Measurements from ENCODE around the gene RERG.
A peak's percentile ranks its signal among the peaks of the same experiment; 100 is the strongest.

RERG gene

DNA sequence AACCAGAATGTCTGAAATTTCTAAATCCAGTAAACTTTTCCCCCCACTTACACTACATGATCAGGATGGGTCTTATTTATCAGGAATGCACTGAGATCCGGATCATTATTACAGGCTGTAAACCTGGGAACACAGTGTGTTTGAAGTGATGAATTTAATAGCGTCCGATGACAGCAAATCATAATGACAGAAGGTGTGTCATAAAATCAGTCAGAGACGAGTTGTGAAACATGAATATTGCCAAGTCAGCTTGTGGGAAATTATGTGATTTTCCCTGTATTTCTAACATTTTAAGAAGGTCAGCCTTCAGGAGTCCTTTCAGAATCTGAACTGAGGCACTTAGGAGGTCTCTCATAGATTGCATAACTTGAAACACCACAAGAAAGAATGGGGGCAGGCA lies 36.7 kb downstream of the RERG start:
- DNase-seq, result no peak

DNA sequence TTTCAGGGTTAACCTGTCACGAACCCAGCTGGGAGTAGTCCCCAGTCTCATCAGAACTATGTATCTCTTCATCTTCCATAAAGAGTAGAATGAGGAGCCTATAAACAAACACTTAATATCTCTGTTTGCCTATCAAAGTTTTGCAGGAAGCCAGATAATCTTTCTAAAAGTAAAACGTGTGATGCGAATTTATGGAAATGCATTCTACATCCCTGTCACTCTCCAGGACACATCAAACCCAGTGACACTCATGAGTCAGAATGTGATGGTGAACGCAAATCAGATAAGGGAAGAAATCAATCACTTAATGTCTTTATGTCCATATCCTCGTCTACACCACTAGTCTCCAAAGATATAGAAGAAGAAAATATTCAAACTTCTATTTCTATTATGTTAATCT lies 37.4 kb downstream of the RERG start:
- DNase-seq, result no peak

DNA sequence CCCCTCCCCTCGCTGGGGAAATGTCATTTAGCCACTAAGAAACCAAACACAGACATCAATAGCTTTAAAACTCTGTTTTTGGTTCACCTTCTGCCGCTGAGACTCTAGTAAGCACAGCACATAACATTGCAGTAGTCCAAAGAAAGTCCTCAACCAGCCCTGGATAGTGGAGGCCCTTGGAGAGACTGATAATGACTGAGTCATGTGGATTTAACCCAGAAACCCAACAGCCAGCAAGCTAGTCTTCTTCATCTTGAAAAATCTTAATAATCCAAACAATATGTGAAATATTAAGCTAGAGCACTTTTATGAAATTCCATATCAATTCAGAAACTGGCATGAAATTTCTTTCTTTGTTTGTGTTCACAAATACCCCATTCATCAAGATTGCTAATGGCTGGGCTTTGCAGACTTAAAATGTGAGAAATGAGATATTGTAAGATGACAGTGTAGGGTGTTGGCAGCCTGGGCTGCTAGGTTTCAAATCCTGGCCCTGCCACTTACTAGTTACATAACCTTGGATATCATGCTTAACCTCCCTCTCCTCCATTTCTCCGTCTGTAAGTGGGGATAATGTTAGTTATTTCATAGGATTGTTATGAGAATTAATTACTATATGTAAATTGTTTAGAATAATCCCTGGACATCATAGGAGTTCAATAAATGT lies 40.1 kb downstream of the RERG start:
- DNase-seq, result no peak

DNA sequence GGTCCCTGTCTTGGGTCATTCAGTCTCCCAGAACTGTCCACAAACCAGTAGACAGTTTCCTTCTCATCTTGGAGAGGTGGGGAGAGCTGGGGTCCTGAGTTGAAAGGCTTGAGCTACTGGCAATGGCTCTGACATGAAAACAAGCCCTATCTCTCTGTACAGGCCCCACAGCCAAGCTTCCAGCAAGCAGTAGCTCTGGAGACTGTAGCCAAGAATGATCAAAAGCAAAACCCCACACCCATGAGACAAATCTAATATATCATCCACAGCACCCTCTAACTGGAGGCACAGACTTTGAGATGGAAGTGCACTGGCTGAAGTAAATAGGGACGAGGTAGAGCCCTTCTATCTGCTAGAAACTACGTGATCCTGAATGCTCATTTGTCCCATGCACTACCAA lies 40.9 kb downstream of the RERG start:
- DNase-seq, result no peak

DNA sequence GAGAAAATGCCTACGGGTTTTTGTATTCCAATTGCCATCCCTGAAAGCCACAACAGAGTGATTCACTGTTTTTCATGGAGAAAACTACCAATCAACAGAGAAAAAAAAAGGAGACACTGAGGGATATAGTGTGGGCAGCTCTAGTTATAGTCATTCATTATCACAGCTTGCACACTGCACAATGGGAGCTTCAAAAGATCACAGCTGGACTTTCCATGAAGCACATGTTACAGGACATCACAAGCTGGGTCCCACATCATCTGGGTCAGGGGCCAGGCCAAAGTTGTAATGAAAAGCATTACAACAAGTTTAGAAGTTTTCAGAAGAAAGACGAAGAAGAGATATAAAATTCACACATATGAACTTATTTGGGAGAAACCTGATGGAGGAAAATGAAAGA lies 41.5 kb downstream of the RERG start:
- no peak for DNase-seq

DNA sequence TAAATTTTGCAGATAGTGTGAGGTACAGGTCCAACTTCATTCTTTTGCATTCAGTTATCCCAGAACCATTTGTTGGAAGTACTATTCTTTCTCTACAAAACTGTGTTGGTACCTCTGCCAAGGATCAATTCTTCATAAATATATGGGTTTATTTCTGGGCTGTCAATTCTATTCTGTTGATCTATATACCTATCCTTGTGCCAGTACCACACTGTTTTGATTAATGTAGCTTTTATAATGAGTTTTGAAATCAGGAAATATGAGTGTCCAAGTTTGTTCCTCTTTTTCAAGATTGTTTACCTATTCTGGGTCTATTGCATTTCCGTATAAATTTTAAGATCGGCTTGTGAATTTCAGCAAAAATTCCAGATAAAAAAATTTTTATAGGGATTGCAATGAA lies 48.1 kb downstream of the RERG start:
- DNase-seq, result no peak

DNA sequence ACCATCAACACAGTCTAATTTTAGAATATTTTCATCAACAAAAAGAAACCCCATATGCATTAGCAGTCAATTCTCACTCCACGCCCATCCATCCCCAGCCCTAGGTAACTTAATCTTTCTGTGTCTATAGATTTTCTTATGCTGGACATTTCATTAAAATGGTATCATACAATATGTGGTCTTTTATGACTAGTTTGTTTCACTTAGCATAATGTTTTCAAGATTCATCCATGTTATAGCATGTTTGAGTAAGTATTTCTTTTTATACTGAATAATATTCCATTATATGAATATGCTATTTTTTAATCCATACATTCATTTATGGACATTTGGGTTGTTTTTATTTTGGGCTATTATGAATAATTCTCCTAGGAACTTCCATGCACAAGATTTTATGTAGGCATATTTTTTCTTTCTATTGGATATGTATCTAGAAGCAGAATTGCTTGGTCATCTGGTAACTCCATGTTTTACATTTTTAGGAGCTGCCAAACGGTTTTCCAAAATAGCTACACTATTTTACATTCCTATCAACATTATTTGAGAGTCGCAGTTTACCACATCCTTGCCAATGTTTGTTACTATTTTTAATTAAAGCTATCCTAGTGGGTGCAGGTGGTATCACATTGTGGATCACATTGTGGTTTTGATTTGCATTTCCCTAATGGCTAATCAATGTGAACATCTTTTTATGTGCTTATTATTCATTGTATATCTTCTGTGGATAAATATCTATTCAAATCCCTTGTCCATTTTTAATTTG lies 49.0 kb downstream of the RERG start:
- DNase-seq, result no peak

DNA sequence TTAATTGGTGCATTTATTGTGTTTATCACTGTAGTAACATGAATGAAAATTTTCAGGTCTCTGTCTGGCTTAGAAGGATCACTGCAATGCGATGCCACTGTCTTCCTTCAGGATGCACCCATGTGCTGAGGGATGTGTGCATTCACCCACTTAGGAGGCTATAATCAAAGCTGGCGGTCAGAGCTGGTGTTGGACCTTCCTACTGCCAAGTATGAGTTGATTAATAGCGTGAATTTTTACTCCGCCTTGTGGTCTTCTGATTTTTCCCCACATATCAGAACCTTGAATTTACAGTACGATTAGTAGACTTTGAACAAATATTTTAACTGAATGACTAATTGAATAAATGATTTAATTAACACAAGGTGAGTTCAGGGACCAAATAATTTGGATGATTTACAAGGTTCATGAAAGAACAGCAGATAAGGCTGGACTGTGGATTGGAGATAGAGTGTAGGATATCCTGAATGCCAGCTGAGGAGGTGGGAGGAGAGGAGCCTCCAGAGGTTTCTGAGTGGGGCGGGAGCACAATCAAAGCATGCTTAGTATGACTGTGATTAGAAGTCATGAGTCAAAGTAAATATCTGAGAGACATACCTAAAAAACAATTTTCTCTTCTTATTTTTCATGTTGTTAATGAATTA lies 50.1 kb downstream of the RERG start:
- no peak for DNase-seq

DNA sequence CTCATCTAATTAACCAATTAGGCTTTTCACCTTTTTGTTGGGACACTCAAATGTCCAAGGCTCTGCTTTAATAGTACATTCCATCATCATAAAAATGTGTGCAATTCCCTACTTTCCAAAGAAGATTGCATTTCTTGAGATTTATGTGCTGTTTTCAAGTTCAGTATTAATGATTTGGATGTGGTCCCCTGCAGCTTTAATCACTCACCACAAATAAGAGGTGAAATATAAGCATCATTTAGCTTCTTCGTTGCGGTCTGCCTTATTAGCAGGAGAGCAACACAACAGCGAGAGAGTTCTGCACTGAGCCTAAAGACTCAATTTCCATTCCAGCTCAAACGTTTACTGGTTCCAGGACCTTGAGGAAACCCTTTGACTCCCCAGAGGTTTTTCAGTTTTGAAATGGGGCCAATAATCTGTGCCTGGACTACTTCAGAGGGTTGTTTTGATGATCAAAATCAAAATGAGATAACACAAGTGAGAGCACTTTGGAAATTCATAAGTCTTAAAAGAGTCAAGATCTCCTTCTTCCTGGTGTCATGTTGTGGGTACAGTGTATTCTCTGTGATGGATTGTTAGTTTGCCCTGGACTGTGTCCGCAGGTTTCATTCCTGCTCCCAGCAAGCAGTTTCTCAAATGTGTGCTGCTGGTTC lies 53.1 kb downstream of the RERG start:
- no peak for DNase-seq

DNA sequence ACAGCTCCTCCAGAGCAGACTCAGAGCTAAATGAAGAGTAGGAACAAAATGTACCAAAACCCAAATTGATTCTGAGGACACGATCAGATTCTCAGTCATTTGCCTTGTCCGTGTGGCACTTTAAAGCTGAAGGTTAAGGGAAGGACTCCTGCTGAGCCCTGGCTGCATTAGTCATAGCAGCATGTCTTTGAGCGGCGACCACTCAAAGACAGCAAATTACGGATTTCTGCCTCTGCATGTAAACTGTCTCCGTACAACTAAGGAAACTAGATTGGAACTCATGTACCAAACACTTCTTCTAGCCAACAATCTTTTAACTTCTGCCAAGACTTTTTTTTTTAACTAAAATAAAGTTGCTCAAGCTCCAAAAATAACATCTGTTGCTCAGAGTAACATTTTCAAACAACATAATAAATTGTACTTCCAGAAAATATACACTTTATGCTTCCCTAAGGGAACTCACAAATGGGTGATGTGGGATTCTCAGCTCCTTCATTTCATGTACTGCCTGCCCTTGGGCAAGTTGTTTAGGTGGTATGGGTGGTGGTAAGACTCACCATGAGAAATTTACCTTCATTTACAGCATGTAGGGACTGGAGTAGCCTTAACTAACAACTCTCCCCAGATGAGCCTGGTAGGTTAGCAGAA lies 56.1 kb downstream of the RERG start:
- peak; percentile 30 for DNase-seq

DNA sequence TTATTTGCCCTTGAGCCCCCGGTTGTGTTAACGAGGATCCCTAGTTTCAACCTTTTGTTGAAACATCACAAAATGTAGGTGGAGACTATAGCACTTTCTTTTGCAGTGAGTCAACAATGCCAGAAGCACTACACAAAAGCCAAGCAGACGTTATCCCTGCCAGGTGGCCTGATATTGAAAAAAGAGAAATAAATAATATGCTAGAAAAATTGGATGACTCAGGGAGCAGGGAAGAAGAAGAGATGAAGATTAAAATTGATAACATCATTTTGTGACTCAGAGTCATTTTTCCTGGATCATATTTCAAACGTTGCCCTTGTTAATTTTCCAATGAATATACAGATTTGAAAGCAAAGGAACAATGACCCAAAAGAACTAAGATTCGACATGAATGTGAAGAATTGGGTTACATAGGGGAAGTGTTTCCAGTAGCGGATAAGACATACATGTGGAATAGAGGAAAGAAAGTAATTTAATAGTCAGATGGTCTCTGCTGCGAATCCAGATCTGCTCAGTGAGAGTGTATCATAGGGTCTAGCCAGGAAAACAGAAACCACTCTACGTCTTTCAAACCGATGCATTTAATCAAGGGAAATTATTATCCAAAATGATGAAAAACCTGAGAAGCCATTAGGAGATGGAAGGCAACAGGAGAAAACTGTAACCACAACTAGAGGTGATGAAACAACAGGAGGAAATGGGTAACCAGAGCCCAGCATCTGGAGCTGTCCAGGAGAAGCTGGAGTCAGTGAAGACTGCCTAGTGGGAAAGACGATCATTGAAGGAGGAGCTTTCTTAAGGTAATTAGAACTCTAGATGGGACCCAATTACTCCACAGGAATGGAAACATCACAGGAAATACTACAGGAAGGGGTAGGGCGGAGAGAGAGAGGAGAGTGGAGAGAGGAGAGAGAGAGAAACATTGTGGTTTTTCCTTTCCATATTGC lies 57.9 kb downstream of the RERG start:
- DNase-seq, result peak; percentile 35

DNA sequence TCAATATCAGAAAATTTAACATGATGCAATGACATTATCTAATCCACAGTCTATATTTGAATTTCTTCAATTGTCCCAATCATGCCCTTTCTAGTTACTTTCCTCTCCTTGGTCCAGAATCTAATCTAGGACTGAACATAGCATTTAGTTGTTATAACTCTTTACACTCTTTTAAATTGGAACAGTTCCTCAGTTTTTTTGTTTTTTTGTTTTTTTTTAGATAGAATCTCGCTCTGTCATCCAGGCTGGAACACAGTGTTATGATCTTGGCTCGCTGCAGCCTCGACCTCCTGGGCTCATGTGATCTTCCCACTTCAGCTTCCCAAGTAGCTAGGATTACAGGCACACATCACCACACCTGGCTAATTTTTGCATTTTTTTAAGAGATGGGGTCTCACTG lies 63.1 kb downstream of the RERG start:
- no peak for DNase-seq

DNA sequence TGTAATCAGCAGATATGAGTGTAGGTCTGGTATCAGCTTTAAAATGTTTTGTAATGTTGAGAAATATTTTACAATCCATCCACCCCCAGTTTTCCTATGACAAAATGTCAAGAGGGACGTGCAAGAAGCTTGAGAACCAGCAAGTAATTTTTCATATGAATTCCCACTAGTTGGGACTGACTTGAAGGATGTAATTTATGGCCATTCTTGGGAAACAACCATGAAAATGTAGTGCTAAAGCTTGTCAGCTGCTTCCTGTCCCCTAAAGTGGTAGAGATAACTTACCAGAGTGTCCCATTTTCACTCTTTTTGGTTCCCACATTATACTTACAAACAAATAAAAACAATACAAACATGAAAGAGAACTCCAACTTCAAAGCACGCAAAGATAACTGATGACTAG lies 63.9 kb downstream of the RERG start:
- DNase-seq, result peak; percentile 30

DNA sequence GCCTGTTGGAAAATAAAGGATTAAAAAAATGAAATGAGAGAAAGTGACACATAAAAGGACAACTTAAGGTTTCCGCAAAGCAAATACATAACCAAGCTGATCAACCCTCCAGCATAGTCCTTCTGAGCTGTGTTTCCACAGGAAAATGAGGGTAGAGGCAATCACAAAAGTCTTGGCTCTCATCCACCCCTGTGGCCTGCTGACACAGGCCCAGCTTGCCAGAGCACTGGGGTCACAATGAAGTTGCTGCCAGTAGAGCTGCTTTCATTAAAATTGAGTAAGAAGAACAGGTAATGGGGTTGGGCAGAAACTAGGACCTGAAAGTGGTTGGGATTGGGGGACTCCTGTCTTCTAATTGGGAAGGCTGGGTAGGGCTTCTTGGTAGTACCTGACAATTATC lies 65.9 kb downstream of the RERG start:
- no peak for DNase-seq

DNA sequence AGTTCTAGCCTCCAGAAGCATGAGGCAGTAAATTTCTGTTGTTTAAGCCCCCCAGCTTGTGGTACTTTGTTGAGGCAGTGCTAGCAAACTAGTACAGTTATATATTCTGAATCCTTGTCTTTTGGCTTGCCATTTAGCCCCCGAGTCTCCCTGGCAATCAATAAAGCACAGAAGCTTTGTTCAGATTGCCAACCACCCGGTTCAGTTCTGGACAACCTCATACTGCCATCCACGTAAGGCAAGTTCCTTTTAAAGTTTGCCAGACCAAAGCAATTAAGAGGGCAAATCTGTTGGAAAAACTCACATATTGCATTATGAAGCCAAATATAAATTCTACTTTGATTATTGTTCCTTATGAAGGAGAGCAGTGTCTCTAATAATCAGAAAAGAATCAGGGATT lies 67.1 kb downstream of the RERG start:
- DNase-seq, result no peak

DNA sequence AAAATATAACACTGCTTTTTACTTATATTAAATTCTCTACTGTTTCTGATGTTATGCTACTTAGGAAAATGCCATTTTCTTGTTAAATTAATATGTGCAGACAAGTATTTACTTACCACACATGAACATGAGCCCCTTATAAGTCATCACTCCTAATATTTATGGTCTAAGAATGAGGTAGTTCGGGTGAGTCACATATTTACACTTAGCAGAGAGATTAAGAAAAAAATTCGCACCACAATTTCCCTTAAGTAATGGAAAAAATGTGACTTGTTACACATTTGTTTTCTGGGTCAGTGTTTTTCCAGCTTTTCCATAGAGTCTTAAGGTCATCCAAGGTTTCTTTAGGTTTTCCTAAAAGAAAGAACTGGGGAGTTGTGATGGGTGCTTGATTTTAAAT lies 68.3 kb downstream of the RERG start:
- peak; percentile 89 for DNase-seq

DNA sequence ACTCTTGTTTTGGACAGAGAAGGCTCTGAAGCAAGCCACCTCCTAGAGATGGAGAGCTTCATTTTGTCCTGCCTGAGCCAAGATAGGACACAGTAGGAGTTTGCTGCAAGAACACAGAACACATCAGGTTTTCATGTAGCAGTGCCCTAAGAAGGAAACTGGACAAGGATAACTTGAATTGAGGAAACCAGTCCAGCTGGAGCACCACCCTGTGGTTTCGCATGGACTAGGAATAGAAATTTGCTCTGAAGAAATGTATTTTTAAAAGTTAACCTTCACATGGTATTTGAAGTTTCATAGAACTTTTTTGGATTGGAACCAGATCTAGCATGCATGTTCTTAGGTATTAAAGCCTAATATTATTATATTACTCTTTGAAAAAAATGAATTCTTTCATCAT lies 68.8 kb downstream of the RERG start:
- peak; percentile 41 for DNase-seq

DNA sequence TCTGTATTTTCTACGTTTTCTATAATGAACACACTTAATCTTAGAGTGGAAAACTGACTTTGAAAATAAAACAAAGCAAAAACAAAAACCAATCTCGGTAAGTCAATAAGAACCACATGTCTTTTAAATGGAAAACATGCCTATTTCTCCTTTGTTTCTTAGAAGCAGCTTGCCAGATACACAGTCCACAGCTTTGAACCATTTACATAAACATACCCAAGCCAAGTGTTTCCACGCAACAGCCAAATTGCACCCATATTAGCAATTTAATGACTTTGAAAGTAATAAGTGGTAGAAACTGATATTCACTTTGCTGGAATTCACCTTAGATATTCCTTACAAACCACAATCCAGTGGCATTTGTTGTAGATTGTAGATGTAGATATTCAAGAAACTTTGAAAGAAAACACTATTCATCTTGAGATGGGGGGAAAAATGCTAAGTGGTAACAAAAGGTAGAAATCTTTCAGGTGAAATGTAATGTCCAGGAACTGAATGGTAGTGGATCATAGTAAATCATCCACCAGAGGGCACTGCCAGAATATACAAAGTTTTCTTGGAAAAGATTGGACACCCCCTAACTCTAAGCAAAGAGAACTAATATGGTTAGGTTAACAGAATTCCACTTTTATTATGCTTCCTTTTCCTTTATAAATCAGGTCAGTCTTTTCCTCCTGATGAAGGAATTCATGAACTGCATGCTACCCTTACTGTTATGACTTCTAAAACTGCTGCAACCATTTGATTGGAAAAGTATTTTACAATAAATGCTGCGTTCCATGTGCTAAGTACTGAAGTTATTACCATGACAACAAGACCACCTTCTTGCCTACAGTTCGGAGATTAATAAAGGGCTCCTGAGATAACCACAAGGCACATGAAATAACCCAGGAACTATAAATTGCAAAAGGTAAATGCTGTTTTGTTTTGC lies 69.8 kb downstream of the RERG start:
- peak; percentile 23 for DNase-seq

DNA sequence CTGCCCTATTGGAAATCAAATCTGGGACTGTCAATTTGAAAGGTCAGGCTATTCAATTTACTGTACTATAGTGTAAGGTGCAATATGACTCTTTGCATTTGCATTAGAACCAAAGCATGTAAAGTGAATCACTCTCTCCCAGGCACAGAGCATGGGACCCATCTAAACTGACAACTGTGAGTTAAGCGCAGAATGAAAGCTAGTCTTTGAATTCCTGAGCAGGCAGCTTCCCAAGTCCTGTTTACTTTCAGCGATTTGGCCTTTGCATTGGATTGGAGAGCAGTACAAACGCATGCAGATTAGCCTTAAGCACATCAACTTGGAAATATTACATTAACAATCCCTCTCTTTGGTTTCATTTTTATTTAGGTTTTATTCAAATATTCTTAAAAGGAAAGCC lies 74.6 kb downstream of the RERG start:
- DNase-seq, result no peak

DNA sequence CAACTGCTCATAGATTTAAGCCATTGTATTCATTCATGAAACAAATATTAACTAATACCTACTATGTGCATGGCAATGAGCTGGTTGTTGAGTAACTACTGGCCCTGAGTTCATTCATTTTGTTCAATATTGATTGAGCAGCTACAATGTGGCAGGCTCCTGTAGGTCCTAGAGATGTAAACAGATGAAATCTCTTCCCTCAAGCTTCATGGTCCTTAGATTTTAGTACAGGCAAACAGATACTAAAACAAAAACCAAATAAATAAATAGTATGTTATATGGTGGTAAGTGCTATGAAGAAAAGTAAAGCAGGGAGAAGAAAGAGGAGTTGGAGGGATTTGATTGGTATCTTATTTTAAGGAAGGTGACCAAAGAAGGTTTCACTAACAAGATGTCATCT lies 77.8 kb downstream of the RERG start:
- DNase-seq, result no peak

DNA sequence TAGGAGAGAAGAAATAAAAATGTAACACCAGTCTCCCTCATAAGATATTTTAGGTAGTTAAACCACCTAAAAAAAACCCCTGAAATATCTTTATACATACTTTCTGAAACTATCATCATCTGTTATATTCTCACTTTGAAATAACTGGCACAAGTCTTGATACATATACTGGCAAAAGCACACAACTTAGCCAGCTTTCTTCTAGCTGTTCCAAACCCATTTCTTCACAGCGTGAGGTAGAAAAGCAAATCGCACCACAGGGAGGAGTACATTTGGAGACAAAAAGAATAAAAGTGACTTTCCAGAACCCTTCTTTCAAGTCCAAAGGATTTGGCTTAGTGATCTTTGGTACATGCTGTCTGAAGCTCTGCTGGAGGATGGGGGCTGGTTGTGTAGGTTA lies 78.5 kb downstream of the RERG start:
- no peak for DNase-seq
